Measurements from ENCODE around the gene SERPINB4.

Gene SERPINB4

GRCh38 chr18:63606526-63606925 is 37.5 kb downstream of the SERPINB4 start:
- no peak for TF ChIP-seq CTCF (IDR thresholded peaks at IDR 0.05; ENCODE audit: unreplicated experiment in 3 of 3)
- Mint-ChIP-seq H3K9me3 (no peaks in the 10 kb centered on the region), H3K4me1 (no peaks in the 10 kb centered on the region), H3K27ac (no peak overlapping the region), H3K27me3 (ENCODE audit: low read depth) (peaks cover 4% of the 10 kb centered on the region), H3K4me3 (no peak overlapping the region), H3K36me3 (ENCODE audit: low read depth) (no peaks in the 10 kb centered on the region)

GRCh38 chr18:63604791-63605567 is 39.1 kb downstream of the SERPINB4 start:
- Mint-ChIP-seq H3K4me3 (no peak overlapping the region), H3K9me3 (no peaks in the 10 kb centered on the region), H3K27ac (no peak overlapping the region), H3K4me1 (no peaks in the 10 kb centered on the region), H3K36me3 (ENCODE audit: low read depth) (no peaks in the 10 kb centered on the region), H3K27me3 (ENCODE audit: low read depth) (peaks cover 4% of the 10 kb centered on the region)
- no peak for TF ChIP-seq CTCF (IDR thresholded peaks at IDR 0.05; ENCODE audit: unreplicated experiment in 3 of 3)

GRCh38 chr18:63603772-63604171 is 40.3 kb downstream of the SERPINB4 start:
- Mint-ChIP-seq H3K4me1 (no peaks in the 10 kb centered on the region), H3K36me3 (ENCODE audit: low read depth) (no peaks in the 10 kb centered on the region), H3K4me3 (no peak overlapping the region), H3K27ac (no peak overlapping the region), H3K27me3 (ENCODE audit: low read depth) (peaks cover 4% of the 10 kb centered on the region), H3K9me3 (no peaks in the 10 kb centered on the region)
- no peak for TF ChIP-seq CTCF (IDR thresholded peaks at IDR 0.05; ENCODE audit: unreplicated experiment in 3 of 3)

- no peak overlapping the region for H3K27ac Mint-ChIP-seq
- no peaks in the 10 kb centered on the region for H3K36me3 Mint-ChIP-seq (ENCODE audit: low read depth)
- no peak overlapping the region for H3K4me3 Mint-ChIP-seq
- no peaks in the 10 kb centered on the region for H3K4me1 Mint-ChIP-seq
- no peaks in the 10 kb centered on the region for H3K9me3 Mint-ChIP-seq
- peaks cover 4% of the 10 kb centered on the region for H3K27me3 Mint-ChIP-seq (ENCODE audit: low read depth)
- no peak for TF ChIP-seq CTCF (IDR thresholded peaks at IDR 0.05; ENCODE audit: unreplicated experiment in 3 of 3)
These were observed 40.7 kb downstream of the SERPINB4 start for GRCh38 chr18:63603355-63603754.

GRCh38 chr18:63596964-63597363 is 47.1 kb downstream of the SERPINB4 start:
- Mint-ChIP-seq H3K27ac (no peak overlapping the region), H3K9me3 (no peaks in the 10 kb centered on the region), H3K4me1 (no peaks in the 10 kb centered on the region), H3K4me3 (no peak overlapping the region), H3K36me3 (ENCODE audit: low read depth) (no peaks in the 10 kb centered on the region), H3K27me3 (ENCODE audit: low read depth) (no peaks in the 10 kb centered on the region)
- TF ChIP-seq CTCF (IDR thresholded peaks at IDR 0.05; ENCODE audit: unreplicated experiment in 3 of 3): no peak

- no peak for TF ChIP-seq CTCF (IDR thresholded peaks at IDR 0.05; ENCODE audit: unreplicated experiment in 3 of 3)
- Mint-ChIP-seq H3K27ac (no peak overlapping the region), H3K4me3 (no peak overlapping the region), H3K9me3 (no peaks in the 10 kb centered on the region), H3K4me1 (no peaks in the 10 kb centered on the region), H3K36me3 (ENCODE audit: low read depth) (no peaks in the 10 kb centered on the region), H3K27me3 (ENCODE audit: low read depth) (no peaks in the 10 kb centered on the region)
These were observed 51.6 kb downstream of the SERPINB4 start for GRCh38 chr18:63592471-63592870.

Measured in nephron (organoid).